Measurements from ENCODE around the gene TEX29. TPM values are rescaled to one million over a fixed set of nuclear protein-coding genes. Genes with fewer than 3 reads are reported as not detected.

Gene TEX29
- total RNA-seq, 4 donors from 2014 or later = not detected

- no peak overlapping the region for H3K27ac ChIP-seq
- H3K27me3 ChIP-seq = no peaks in the 10 kb centered on the region
- TF ChIP-seq POLR2A (IDR thresholded peaks at IDR 0.05) (no peak), CTCF (IDR thresholded peaks at IDR 0.05) (no peak)
- H3K4me3 ChIP-seq (replicated peaks in 1 of 3) = no peak overlapping the region
- intact Hi-C loops (cut with DNase I) = no loop called here
- H3K4me1 ChIP-seq = no peaks in the 10 kb centered on the region
- H3K9me3 ChIP-seq = no peaks in the 10 kb centered on the region
- no peaks in the 10 kb centered on the region for H3K36me3 ChIP-seq
- no peak for DNase-seq
- WGBS, 2 donors = 77 to 78% methylated on average over 20 of the region's 21 CpGs
Measured at GRCh38 chr13:111383591-111384440, 63.4 kb downstream of the TEX29 start.

GRCh38 chr13:111384441-111385182 is 64.2 kb downstream of the TEX29 start:
- Histone ChIP-seq H3K27me3 (no peaks in the 10 kb centered on the region), H3K4me1 (no peaks in the 10 kb centered on the region), H3K9me3 (no peaks in the 10 kb centered on the region), H3K4me3 (replicated peaks in 1 of 3) (no peak overlapping the region), H3K36me3 (no peaks in the 10 kb centered on the region), H3K27ac (no peak overlapping the region)
- no peak for DNase-seq
- 79 to 83% methylated on average over 11 of the region's 11 CpGs for WGBS, 2 donors
- no peak for TF ChIP-seq POLR2A (IDR thresholded peaks at IDR 0.05)
- no peak for TF ChIP-seq CTCF (IDR thresholded peaks at IDR 0.05)
- intact Hi-C loops (cut with DNase I) = no loop called here

GRCh38 chr13:111385183-111385857 is 64.9 kb downstream of the TEX29 start:
- H3K27ac ChIP-seq = no peak overlapping the region
- no peaks in the 10 kb centered on the region for H3K4me1 ChIP-seq
- DNase-seq = no peak

GRCh38 chr13:111387026-111387871 is 66.8 kb downstream of the TEX29 start:
- intact Hi-C loops (cut with DNase I) = no loop called here
- 86 to 88% methylated on average over 17 to 23 of the region's 24 CpGs for WGBS, 2 donors
- H3K36me3 ChIP-seq = no peaks in the 10 kb centered on the region
- no peaks in the 10 kb centered on the region for H3K4me1 ChIP-seq
- H3K27me3 ChIP-seq = no peaks in the 10 kb centered on the region
- no peak overlapping the region for H3K4me3 ChIP-seq (replicated peaks in 1 of 3)
- H3K9me3 ChIP-seq = no peaks in the 10 kb centered on the region
- TF ChIP-seq CTCF (IDR thresholded peaks at IDR 0.05) = no peak
- no peak for TF ChIP-seq POLR2A (IDR thresholded peaks at IDR 0.05)
- no peak for DNase-seq
- no peak overlapping the region for H3K27ac ChIP-seq

More at GRCh38 chr13:111385183-111385857, 64.9 kb downstream of the TEX29 start:
- intact Hi-C loops (cut with DNase I) = no loop called here
- TF ChIP-seq POLR2A (IDR thresholded peaks at IDR 0.05) (no peak), CTCF (IDR thresholded peaks at IDR 0.05) (no peak)
- Histone ChIP-seq H3K36me3 (no peaks in the 10 kb centered on the region), H3K4me3 (replicated peaks in 1 of 3) (no peak overlapping the region), H3K9me3 (no peaks in the 10 kb centered on the region), H3K27me3 (no peaks in the 10 kb centered on the region)
- WGBS, 2 donors = 85 to 86% methylated on average over 6 of the region's 6 CpGs
